ENCODE measurements around the gene C17orf114.
A peak's percentile ranks its signal among the peaks of the same experiment; 100 is the strongest.

The C17orf114 gene

DNA sequence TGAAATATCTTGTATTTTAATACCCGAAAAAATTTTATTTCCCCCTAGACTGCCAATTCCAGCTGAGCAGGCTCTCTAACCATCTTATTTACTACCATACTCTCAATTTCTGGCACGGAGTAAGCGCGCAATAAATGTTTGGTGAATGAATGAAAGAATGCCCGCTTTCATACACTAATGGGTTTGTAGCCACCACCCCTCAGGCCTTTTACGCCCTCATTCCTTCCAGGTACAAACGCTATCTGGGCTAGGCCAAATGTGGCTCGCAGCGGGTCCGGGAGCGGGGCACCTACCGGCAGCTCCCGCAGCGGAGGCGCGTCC is 4.3 kb upstream of the C17orf114 start:
- Mint-ChIP-seq H3K9me3 (no peaks in the 10 kb centered on the region), H3K27ac (peak overlapping the region in 1 of 2 donors; percentile 72)

DNA sequence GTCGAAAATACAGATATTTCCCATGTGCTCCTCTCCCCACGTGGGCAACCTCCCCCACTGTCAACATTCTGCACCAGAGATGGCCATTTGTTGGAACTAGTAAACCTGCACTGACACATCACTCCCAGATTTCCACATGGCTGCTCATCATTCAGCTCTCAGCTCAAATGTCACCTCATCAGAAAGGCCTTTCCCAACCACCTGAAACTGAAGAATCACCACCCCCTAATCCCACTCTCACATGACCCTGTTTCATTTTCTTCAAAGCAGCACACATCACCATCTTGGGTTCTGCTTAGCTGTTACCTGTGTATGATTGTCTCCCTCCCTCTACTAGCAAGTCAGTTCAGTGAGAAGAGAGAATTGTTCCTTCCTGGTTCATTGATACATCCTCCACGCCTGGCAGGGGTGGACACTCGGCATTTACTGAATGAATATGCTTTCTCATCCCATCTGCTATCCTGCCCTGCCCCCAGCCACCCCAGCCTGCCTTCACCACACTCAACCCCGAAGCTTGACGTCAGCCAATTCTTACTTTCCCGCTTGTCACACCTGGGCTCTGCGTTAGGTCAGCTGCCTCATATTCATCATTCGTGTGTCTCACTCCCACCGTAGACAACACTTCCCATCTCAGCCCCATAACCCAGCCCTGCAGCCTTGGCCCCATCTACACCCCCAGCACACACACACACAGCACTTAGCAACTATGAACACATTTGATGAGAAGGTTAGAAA is 1.5 kb downstream of the C17orf114 start:
- peak overlapping the region; percentile 29 to 42 for H3K27ac Mint-ChIP-seq
- no peaks in the 10 kb centered on the region for H3K9me3 Mint-ChIP-seq
- DNase-seq (ENCODE audit: low spot score in 2 of 2): no peak

More for the DNA sequence above, 4.3 kb upstream of the C17orf114 start:
- ATAC-seq: no peak
- DNase-seq (ENCODE audit: low spot score in 2 of 2): no peak
- no peaks in the 10 kb centered on the region for H3K36me3 Mint-ChIP-seq

DNA sequence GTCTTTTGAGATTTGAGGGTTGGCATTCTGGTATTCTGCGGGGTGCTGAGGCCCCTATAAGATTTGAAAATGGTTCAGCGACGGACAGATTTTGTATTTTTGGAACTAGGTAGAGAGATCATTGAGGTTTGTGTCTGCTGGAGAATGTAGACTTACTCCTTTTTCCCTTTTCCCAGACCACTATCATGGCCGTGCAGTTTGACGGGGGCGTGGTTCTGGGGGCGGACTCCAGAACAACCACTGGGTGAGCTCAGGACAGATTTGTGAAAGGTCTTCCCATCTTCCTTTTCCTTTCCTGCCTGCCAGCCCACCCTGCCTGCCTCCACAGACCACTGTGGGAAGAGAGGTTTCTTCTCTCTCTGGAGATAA is 5.6 kb downstream of the C17orf114 start:
- Mint-ChIP-seq H3K9me3 (no peaks in the 10 kb centered on the region), H3K27ac (peak overlapping the region; percentile 94 to 99), H3K36me3 (peaks cover 9 to 10% of the 10 kb centered on the region in 2 donors)
- DNase-seq (ENCODE audit: low spot score in 2 of 2) (peak in 1 of 2 donors; percentile 34), ATAC-seq (peak; percentile 36 to 43)

More for the DNA sequence above, 1.5 kb downstream of the C17orf114 start:
- H3K36me3 Mint-ChIP-seq: peaks cover 9 to 10% of the 10 kb centered on the region in 2 donors
- ATAC-seq: peak in 1 of 2 donors; percentile 65

DNA sequence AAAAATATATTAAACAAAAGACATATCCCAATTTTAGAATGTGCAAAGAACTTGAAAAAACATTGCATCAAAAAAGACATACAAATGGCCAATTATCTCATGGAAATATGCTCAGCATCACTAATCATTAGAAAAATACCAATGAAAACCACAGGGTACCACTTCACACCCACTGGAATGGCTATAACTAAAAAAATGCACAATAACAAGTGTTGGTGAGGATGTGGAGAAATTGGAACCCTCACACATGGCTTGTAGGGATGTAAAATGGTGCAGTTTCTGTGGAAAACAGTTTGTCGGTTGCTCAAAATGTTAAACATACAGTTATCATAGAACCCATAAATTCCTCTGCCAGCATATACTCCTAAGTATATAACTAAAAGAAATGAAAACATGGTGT is 7.0 kb downstream of the C17orf114 start:
- DNase-seq (ENCODE audit: low spot score in 2 of 2): no peak
- Mint-ChIP-seq H3K36me3 (peaks cover 9 to 10% of the 10 kb centered on the region in 2 donors), H3K9me3 (no peaks in the 10 kb centered on the region), H3K27ac (peak overlapping the region; percentile 94 to 99)
- no peak for ATAC-seq

DNA sequence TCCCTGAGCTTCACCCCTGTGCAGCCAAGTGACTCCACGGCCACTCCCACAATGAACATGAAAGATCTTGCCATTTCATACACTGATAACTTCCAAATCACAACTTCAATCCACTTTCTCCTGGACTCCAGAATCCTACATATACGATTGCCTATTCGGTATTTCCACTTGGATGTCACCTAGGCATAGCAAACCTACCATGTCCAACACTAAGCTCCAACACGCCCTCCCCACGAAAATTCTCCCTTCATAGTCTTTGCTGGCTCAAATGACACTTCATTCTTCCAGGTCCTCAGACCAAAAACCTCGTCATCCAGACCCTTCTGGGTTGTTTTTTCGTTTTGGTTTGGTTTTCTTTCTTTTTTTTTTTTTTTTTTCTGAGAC is 11.4 kb downstream of the C17orf114 start:
- H3K9me3 Mint-ChIP-seq: no peaks in the 10 kb centered on the region
- no peaks in the 10 kb centered on the region for H3K36me3 Mint-ChIP-seq
- ATAC-seq (no peak), DNase-seq (ENCODE audit: low spot score in 2 of 2) (no peak)
- peak overlapping the region; percentile 47 to 87 for H3K27ac Mint-ChIP-seq

DNA sequence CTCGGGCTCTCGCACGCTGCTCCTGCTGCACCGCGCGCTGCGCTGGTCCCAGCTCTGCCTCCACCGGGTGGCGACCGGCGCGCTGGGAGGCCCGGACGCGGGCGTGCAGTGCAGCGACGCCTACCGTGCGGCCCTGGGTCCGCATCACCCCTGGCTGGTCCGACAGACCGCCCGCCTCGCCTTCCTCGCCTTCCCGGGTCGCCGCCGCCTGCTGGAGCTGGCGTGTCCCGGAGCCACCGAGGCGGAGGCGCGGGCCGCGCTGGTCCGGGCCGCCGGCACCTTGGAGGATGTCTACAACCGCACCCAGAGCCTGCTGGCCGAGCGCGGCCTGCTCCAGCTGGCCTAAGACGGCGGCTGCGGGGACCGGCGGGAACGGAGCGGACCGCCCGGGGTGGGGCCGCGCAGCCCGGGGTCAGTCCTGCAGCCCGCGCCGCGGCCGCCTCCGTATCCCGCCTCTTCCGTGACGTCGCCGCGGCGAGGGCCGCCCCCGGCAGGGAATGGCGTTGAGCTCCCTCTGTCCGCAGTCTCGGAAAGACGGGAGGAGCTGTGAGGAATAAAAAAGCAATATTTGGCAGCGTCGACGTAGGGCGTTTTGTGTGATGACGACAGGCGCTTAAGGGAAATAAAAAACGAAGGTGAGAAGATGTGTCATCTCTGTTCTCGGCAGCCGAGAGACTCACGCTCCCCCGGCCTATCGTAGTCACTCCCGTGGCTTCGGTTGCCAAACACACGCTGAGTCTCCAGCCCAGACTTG is 12.0 kb downstream of the C17orf114 start:
- ATAC-seq: peak; percentile 84 to 89
- H3K9me3 Mint-ChIP-seq: no peaks in the 10 kb centered on the region
- peak; percentile 85 to 88 for DNase-seq (ENCODE audit: low spot score in 2 of 2)
- no peaks in the 10 kb centered on the region for H3K36me3 Mint-ChIP-seq
- H3K27ac Mint-ChIP-seq: peak overlapping the region; percentile 47 to 87

DNA sequence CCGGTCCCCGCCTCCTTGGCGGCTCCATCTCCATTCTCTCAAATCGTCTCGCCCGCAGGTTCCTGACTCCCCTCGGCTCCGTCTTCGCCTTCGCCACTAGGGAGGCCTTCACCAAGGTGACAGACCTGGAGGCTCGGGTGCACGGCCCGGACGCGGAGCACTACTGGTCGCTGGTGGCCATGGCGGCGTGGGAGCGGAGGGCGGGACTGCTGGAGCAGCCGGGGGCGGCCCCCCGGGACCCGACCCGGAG is 12.5 kb downstream of the C17orf114 start:
- no peak for ATAC-seq
- Mint-ChIP-seq H3K36me3 (no peaks in the 10 kb centered on the region), H3K27ac (peak overlapping the region in 1 of 2 donors; percentile 87), H3K9me3 (no peaks in the 10 kb centered on the region)
- no peak for DNase-seq (ENCODE audit: low spot score in 2 of 2)

DNA sequence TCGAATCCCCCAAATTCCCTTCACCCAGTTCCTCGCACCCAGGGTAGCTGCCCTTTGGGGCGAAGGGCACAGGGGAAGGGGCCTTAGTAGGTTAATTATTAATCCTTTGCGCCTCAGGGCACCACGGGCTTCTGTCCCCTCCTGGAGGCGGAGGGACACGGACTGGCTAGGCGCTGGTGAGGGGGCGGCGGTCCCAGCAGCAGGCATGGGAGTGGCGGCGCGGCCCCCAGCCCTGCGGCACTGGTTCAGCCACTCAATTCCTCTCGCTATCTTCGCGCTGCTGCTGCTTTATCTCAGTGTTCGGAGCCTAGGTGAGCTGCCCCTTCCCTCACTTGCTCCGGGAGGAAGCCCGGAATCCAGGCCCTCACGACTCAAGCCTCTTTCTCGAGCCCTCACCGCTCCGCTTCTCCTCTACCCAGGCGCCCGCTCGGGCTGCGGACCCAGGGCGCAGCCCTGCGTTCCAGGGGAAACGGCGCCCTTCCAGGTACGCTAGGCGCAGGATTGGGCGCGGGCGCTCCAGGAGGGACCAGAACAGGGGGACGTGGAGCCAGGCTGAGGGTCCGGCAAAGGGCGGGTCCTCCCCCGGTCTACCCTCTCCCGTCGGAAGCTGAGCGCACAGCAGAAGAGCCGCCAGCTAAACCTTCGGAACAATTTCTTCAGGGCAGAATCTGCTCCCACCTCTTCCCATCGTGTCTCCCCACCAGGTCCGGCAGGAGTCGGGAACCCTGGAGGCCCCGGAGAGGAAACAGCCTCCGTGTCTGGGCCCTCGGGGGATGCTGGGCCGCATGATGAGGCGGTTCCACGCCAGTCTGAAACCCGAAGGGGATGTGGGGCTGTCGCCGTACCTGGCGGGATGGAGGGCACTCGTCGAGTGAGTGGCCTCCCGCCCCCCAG is 13.1 kb downstream of the C17orf114 start, which contains the start of gene GLTPD2:
TSS of gene GLTPD2 (plus strand) at position 158 of the 894 bp plus-strand sequence. CDS start at position 206, 48 bp downstream.
- H3K36me3 Mint-ChIP-seq: no peaks in the 10 kb centered on the region
- H3K9me3 Mint-ChIP-seq: no peaks in the 10 kb centered on the region
- DNase-seq (ENCODE audit: low spot score in 2 of 2) (no peak), ATAC-seq (no peak)
- H3K27ac Mint-ChIP-seq: peak within 1 kb of the TSS in 1 of 2 donors; percentile 87

DNA sequence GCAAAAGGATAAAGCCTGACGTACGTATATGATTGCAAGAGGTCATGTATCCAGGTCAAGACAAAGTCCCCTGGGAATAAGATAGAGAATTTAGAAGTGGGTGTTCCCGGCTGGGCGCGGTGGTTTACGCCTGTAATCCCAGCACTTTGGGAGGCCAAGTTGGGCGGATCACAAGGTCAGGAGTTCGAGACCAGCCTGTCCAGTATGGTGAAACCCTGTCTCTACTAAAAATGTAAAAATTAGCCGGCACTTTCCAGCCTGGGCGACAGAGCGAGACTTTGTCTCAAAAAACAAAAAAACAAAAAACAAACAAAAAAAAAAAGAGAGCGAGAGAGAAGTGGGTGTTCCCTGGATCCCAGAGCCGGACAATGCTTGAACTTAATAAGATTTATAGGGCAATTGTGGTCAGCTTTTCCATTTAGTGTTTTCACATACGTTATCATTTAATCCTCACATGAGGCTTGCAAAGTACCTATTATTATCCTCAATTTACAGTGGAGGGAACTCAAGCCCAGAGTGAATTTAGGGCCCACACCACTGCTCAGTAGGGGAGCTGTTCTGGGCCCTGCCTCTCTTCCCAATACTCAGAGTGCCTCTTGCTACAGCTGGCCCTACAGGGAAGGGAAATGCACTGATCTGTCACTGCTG is 13.8 kb downstream of the C17orf114 start:
- DNase-seq (ENCODE audit: low spot score in 2 of 2) (no peak), ATAC-seq (no peak)
- Mint-ChIP-seq H3K27ac (no peak overlapping the region), H3K36me3 (no peaks in the 10 kb centered on the region), H3K9me3 (no peaks in the 10 kb centered on the region)

DNA sequence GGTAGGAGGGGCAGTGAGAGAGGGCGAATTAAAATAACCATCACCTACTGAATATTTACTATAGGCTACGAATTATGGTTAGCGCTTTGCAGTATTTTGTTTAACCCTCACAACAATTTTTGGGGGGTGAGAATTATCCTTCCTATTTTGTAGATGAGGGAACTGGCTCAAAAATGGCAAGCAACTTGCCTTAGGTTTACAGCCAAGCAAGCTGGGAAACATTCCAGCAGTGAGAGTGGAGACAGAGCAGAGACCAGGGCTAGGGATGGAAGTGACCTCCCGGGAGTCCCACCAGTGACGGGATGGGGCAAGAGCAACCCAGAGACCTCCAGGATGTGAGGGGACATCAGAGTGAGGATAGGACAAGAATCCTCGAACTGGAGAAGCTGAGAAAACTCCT is 15.6 kb downstream of the C17orf114 start:
- no peak overlapping the region for H3K27ac Mint-ChIP-seq
- no peaks in the 10 kb centered on the region for H3K36me3 Mint-ChIP-seq
- DNase-seq (ENCODE audit: low spot score in 2 of 2): no peak
- ATAC-seq: no peak
- no peaks in the 10 kb centered on the region for H3K9me3 Mint-ChIP-seq

DNA sequence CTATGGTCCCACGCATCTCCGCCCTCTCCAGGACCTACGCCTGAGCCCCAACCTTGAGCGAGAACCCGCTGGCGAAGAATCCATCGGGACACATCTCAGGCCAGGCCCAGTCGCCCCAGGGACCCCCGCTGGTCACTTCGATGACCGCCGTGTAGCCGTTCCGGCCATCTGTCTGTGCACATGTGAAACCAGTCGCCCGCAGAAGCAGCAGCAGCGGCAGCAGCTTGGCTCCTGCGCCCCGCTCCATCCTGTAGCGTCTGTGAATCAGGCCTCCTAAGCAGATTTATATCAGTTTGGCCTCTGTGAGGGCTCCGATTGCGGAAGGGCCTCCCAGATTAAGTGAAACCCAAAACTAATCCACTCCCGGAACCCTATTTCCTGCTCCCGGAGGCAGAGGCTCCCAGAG is 16.0 kb downstream of the C17orf114 start, which contains the start of gene VMO1:
TSS of gene VMO1 (minus strand) at position 259 of the 406 bp plus-strand sequence. CDS start at position 247, 12 bp downstream.
- H3K9me3 Mint-ChIP-seq: no peaks in the 10 kb centered on the region
- H3K36me3 Mint-ChIP-seq: no peaks in the 10 kb centered on the region
- H3K27ac Mint-ChIP-seq: no peak within 1 kb of the TSS
- ATAC-seq (no peak), DNase-seq (ENCODE audit: low spot score in 2 of 2) (no peak)

DNA sequence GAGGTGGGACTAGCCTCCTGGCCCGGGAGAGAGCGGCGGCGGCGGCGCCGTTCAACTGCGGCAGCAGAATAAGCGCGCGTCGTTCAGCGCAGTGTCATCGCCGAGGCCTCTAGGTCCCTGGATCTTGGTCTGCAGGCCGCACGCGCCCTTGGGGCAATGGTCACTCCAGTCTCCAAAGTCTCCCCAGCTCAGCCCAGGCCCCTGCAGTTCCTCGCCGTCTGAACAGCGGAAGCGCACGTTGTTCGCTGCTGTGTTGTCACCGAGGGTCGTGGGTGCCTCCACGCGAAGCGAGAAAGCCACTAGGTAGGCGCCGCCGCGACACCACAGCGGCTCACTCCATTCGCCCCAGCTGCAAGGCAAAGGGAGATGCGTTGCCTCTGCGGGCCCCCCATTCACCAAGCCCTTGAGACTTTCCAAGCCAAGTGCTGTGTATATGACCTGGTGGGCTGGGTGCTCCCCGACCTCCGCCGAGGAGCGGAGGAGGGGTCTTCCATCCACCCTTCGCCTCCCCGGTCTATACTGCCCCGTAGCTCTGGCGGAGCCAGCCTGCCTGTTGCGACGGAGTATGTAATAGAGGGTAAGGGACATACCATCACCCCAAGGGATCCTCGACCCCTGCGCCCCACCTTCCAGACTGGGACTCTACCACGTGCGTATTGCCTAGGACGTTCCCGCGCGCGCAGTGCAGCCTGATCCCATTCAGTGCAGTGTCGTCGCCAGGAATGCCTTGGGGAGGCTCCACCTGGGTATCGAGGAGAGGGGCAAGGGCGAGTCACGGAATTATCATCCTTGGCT is 16.6 kb downstream of the C17orf114 start:
- DNase-seq (ENCODE audit: low spot score in 2 of 2): peak in 1 of 2 donors; percentile 27

DNA sequence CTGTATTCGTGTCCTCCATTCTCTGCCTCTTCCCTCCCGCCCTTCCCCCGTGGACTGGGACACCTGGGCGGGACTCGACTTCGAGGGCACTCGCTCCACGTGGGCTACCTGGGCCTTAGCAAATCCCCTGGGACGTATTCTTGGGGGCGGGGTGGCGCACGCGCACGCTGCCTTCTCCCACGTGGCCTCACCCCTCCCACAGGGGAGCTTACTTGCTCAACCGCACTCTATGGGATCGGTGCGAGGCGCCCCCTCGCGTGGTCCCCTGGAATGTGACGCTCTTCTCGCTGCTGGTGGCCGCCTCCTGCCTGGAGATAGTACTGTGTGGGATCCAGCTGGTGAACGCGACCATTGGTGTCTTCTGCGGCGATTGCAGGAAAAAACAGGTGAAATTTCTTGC is 19.5 kb downstream of the C17orf114 start:
- Mint-ChIP-seq H3K9me3 (no peaks in the 10 kb centered on the region), H3K36me3 (no peaks in the 10 kb centered on the region)
- DNase-seq (ENCODE audit: low spot score in 2 of 2): peak in 1 of 2 donors; percentile 12

More for the DNA sequence above, 16.6 kb downstream of the C17orf114 start:
- Mint-ChIP-seq H3K36me3 (no peaks in the 10 kb centered on the region), H3K9me3 (no peaks in the 10 kb centered on the region), H3K27ac (no peak overlapping the region)
- ATAC-seq: no peak

DNA sequence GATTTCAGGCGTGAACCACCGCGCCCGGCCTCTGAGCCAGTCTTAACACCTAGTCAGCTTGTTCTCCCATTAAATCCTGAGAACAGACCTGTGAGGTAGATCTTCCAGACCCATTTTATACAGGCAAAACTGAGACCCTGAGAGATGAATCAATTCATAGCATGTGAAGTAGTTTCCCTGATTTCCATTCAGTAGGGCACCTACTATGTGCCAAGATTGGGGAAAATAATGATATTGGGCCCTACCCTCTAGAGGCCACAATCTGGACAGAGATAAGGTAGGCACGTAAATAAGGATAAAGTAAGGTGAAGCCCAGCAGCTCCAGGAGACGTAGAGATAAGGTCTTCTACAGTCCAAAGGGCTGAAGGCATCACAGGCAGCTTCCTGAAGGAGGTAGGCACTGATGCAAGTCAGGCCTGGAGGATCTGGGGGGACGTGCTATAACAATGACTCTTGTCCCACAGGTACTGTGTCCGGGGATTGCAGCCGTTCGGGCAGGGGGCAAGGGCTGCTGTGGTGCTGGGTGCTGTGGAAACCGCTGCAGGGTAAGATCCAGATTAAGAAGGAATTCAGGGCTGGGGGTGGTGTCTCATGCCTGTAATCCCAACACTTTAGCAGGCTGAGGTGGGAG is 21.7 kb downstream of the C17orf114 start:
- no peak for DNase-seq (ENCODE audit: low spot score in 2 of 2)
- no peaks in the 10 kb centered on the region for H3K9me3 Mint-ChIP-seq
- H3K36me3 Mint-ChIP-seq: no peaks in the 10 kb centered on the region
- no peak for ATAC-seq
- no peak overlapping the region for H3K27ac Mint-ChIP-seq

More for the DNA sequence above, 19.5 kb downstream of the C17orf114 start:
- peak; percentile 39 to 41 for ATAC-seq
- no peak overlapping the region for H3K27ac Mint-ChIP-seq

DNA sequence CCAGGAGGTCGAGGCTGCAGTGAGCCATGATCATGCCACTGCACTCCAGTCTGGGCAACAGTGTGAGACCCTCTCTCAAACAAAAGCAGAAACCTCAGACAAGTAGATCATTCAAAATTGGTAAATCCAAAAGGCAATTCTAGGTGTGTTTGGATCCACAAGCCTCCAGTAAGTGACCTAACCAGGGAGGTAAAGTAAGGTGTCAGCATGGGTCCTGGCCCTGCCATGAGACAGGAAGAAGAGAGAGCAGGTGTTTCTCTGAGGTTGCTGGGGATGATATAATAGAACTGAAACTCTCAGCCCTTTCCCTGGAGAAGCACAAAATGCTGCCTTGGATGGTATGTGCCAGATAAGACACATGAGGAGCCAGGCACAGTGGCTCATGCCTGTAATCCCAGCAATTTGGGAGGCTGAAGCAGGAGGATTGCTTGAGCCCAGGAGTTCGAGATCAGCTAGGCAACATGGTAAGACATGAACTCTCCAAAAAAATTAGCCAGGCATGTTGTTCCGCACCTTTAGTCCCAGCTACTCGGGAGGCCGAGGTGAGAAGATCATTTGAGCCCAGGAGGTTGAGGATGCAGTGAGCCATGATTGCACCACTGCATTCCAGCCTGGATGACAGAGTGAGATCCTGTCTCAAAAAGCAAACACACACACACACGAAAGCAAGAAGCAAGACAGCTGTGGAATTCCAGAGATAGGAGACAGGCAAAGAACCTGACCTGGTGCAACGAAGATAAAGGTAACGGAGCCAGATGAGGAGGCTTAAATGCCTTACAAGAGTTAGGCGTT is 24.0 kb downstream of the C17orf114 start:
- ATAC-seq (no peak), DNase-seq (ENCODE audit: low spot score in 2 of 2) (no peak)
- Mint-ChIP-seq H3K27ac (no peak overlapping the region), H3K36me3 (no peaks in the 10 kb centered on the region), H3K9me3 (no peaks in the 10 kb centered on the region)

Data from activated naive CD4-positive, alpha-beta T cell treated with anti-CD3 and anti-CD28 coated beads, Interleukin-2, amount 50 U/mL, for 72 hours (primary cell).